ENCODE results near the gene DAP.
"Not testable (repeated sequence)": the region's sequence is repeated elsewhere in the genome, so short reads cannot be mapped to it uniquely, and the experiment has no call there.

The DAP gene, protein sequence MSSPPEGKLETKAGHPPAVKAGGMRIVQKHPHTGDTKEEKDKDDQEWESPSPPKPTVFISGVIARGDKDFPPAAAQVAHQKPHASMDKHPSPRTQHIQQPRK

DNA sequence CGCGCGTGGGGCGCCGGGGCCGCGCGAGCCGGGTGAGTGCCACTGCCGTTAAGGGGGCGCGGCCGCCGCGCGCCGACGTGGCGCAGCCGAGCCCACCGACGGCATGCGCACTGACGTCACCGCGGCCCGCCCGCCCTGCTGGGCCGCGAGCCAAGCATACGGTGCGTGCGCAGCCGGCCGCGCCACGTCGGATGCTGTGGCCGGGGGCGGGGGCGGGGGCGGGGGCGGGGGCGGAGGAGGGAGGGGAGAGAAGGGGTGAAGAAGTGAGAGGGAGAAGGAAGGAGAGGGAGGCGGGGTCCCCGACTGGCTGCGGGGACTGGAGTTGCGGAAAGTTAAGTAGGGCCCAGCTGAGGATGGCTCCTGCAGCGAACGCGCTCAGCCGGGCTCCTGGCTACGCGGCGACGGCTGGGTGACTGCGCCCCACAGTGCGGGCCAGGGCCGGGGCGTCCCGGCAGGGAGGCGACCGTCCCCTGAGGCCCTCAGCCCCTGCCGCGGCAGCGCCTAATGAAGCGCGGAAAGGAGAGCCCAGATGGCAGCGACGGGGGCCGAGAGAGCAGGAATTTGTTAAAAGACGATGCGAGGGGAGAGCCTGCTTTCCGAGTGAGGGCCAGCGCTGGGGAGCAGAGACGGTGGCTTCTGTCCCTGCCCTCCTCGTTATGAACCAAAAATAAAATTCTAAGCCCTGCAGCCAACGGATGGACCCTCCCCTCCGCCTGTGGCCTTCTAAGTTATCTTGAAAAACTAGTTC is at the start of gene DAP:
Gene DAP, minus strand, starts transcription at position 50 of the 748 bp plus-strand sequence. CDS start 166 bp downstream, outside the sequence.
- DNase-seq = peak; percentile 86

DNA sequence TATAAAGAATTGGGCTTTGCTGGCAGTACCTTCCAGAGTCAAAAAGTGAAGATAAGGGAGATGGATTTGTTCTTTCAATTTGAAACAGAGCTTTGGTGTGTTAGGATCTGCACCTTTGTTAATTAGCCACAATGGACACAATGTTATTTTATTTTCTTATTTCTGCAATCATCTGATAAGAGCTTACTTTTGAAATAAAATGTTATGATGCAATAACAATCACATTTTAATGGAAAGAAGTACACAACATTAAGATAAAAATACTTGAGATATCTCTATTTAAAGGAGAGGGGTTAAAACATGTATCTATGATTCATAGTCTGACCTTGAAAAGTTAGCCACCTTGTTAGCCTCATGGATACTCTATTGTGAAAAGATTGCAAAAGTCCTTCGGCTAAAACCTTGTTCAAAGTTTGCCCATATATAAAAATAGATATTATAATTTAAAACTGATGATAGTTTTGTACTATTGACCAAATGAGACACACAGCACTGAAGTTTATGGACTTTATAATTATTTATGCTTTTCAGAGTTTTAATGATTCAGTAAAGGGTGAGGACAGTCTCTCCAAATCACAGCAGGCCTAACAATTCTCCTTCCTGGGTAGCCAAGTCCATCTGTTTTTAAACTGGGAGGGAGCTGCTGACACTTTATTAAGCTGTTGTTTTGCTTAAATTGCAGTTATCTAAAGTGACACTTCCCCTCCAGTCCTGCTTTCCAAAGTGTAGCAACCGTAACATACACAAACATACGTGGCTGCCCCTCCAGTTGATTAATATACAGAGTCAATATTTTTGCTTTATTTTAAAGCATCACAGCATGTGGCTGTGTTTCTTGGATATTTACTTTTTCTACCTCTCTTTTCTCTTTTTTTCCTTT is 47.6 kb upstream of the DAP start:
- no peak for DNase-seq

DNA sequence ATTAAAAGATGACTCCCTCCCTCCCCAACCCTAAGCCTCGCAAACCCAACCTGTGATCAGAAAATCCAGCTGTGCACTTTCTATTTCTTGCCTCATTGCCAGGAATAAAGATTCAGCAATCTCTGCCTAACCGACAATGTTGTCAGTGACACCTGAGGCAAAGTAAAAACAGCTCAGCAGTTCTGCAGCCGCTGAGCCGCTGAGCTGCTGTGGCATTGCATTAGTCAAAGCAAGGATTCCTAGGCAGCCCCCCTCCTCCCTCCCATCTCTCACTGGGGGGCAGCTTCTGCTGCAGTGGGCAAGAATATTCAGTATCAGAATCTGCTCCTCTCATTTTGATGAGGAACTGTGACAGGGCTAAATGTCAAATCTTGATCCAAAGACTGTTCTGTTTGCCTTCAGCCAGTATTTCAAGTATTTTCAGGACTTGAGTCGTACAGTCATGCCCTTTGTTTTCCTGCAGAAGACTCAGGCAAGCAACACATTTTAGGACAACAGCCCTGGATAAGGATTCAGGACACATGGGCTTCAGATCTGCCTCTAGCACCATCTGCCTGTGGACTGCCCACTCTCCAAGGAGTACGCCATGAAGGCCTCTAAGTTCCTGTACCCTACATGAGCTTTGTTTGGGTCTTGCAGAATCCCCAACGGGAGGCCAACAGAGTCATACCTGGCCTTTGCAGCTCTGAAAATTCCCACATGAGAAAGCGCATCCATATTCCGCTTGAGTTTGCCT is 41.1 kb upstream of the DAP start:
- DNase-seq = no peak

- no peak for DNase-seq
These were observed 39.8 kb upstream of the DAP start for GRCh38 chr5:10800852-10801251.

GRCh38 chr5:10797261-10797660 is 36.2 kb upstream of the DAP start:
- no peak for DNase-seq

DNA sequence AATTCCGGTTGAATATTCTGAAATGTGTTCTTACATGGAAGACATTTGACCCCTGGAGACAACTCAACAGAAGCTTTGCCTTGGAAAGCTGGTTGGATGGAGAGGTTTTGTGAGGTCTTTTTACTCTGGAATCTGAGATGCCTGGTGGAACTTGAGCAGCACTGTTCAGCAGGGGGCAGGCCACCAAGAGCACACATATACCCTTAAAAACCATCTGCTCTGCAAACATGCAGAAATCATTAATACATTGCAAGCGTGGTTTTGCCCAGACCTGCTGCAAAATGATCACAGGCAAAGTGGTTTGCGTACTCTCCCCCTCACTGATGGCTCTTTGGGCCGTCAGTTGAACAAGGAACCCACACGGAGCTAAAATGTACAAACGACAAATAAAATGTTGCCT is 32.8 kb upstream of the DAP start:
- no peak for DNase-seq

DNA sequence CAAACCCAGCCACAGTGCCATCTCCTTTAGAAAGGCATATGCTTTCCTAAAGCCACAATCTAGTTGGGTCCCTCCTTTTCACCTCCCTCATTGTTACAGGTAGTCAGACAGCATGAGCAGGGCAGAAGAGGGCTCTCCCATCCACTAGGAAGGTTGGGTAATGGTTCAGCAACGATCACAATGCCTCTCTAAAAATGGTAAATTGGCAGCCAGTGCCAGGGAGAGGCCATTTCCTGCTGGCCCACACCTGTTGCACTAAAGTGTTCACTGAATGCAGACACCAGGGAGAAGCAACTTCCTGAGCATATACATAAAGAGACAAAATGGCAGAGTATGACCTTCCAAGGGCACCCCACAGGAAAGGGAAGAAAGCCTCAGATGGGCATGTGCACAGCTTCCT is 31.3 kb upstream of the DAP start:
- no peak for DNase-seq

DNA sequence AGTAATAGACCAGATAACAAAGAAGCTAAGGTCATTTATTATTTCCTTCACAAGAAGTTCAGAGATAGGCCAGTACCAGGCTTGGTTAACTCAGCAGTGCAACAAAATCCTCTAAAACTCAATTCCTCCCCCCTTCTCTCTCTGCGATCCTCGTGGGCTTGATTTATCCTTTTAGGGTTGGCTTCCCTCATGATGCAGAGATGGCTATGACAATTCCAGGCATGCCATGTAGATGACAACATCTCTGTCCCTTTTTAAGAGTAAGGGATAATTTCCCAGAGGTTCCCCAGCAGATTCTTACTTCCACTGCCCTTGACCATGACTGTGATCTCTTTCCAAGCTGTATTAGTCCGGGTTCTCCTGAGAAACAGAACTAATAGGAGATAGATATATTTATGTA is 28.7 kb upstream of the DAP start:
- no peak for DNase-seq

- no peak for DNase-seq
These were observed 28.0 kb upstream of the DAP start for GRCh38 chr5:10789021-10789420.

DNA sequence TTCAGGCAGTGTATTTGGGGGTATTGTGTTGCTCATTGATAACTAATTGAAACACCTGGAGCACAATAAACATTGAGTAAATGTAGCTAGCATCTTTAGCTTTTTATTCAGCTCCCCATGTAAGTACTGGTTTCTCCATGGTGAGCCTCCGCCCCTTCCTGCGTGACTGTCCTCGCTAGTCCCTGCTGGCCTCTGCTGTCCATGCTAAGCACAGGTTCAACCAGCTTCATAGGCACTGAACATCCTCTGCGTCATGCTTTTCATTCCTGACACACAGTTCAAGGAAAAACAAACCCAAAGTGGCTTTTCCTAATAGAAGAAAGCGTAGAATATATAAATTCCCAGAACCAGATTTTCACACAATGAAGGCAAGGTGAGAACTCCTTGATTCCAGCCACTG is 27.3 kb upstream of the DAP start:
- DNase-seq = no peak

DNA sequence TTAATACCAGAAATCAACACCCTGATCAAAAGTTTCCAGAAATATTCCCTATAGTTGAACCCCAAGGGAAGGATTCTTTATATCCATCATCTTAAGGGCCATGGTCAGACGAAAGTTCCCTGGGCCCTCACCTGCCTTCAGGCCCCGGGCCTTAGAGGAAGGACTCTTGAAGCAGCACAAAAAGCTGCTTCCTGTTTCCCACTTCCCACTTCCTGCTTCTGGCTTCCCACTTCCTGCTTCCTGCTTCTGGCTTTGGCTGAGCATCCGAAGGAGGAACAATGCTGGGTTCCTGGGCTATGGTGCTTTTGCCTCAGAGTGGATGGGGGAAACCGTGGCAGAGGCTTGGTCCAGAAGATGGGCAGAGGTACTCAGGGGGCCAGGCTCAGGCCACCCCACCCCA is 25.8 kb upstream of the DAP start:
- DNase-seq = no peak

- not testable (repeated sequence) for DNase-seq
These were observed 19.2 kb upstream of the DAP start for GRCh38 chr5:10780208-10780607.

- DNase-seq = no peak
These were observed 18.6 kb upstream of the DAP start for GRCh38 chr5:10779592-10779991.

- DNase-seq = no peak
These were observed 17.3 kb upstream of the DAP start for GRCh38 chr5:10778179-10778910.

- DNase-seq = no peak
These were observed 14.6 kb upstream of the DAP start for GRCh38 chr5:10775646-10776045.

DNA sequence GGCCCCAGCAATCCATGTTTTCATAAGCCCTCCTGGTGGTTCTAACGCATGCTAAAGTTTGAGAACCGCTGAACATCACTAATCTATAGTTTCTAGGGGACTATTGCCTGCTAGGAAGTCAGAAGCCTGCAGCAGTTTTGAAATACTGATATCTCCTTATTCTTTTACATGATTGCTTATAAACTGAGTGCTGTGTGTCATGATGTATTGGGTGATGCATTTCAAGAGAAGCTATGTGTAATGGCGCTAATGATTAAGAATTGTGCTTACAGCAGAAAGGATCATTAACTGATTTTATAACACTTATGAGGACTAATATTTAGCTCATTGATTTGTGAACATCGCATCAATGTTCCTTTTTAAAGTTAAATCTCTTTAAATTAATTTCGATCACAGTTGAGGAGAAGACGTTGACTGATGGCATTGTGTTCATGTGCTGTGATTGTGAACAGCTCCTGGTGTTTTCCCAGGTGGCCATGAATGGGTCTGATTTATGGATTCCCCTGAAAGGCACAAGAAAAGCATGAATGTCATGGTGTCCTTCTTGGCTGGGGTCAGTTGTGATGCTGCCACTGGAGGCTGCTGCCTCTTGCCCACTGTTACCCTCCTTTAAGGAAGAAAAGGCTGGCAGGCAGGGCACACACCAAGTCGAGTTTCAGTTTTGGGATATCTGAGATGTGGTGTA is 12.0 kb upstream of the DAP start:
- no peak for DNase-seq

- no peak for DNase-seq
These were observed 7.4 kb upstream of the DAP start for GRCh38 chr5:10768328-10768899.

DNA sequence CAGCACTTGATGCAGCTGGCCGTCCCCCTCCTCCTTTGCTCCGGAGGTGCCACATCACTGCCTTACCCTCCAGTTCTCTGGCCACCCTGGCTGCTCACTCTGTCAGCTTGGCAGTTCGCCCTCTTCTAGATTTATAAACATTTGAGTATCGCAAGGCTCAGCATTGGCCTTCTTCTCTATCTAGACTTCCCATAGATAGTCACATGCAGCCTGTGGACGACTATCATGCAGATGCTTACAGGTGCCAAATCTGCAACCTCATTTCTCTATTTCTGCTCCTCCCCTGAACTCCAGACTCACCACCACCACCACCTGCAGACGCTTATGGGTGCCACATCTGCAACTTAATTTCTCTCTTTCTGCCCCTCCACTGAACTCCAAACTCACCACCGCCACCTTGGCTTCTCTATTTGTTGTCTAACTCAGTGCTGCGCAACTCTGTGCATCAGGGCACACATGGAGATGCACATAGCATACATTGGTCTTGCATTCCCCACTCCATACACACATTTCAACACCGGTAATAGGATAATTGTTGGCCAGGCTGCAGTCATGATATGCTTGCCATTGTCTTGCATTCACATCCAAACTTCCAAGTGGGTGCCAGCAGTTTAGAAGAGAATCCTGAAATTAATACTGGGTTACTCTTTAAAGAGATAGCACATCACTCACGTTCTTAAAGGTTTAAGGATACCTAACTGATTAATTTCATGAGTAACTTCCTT is 1.9 kb upstream of the DAP start:
- DNase-seq = no peak

GRCh38 chr5:10761933-10762775 is 1.1 kb upstream of the DAP start:
- no peak for DNase-seq

DNA sequence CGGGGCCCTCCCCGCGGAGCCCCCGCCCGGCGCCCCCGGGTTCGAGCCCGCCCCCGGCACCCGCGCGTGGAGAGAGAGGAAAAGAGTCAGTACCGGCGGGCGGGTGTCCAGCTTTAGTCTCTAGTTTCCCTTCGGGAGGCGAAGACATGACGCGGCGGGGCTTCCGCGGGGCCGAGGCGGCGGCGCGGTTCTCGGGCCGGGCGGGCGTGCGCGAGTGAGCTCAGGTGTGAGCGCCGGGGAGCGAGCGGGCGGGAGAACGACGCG is 181 bp downstream of the DAP start:
- DNase-seq = no peak

Data from COR-L47 (cell line).